Occipital lobe (tissue), 2 donors: ENCODE results near the gene TRERF1. TPM values are rescaled to one million over a fixed set of nuclear protein-coding genes. Genes with fewer than 3 reads are reported as not detected.

ENCODE experiments used
- DNase-seq: peaks from one replicate; lab custom pipeline; 2025; lab: John Stamatoyannopoulos, UW
- total RNA-seq: library from RNA; depleted of rRNA; stranded (reverse); fragments of >200 nt; gene quantifications from one replicate; pipeline ENCODE4 v1.2.3, GENCODE V29; 2014

The TRERF1 gene
- total RNA-seq, 1 donor from 2014 or later, result 3.7 TPM

DNA sequence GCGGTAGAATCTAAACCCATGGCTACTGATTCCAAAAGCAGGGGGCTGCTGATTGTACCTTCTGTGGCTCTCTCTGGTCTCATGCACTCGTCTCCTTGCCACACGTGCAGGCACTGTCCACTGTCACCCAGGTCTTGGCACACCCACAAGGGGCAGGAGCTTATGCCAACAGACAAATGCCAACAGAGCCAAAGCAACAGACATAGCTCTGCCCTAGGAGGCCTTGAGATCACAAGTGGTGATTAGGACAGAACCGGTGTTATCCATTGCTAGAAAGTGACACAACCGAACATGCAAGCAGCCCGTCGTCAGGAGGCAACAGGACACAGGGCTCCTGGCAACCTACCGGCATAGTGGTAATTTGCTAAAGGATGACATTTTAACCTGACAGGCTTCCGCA is 197.2 kb downstream of the TRERF1 start:
- no peak for DNase-seq

DNA sequence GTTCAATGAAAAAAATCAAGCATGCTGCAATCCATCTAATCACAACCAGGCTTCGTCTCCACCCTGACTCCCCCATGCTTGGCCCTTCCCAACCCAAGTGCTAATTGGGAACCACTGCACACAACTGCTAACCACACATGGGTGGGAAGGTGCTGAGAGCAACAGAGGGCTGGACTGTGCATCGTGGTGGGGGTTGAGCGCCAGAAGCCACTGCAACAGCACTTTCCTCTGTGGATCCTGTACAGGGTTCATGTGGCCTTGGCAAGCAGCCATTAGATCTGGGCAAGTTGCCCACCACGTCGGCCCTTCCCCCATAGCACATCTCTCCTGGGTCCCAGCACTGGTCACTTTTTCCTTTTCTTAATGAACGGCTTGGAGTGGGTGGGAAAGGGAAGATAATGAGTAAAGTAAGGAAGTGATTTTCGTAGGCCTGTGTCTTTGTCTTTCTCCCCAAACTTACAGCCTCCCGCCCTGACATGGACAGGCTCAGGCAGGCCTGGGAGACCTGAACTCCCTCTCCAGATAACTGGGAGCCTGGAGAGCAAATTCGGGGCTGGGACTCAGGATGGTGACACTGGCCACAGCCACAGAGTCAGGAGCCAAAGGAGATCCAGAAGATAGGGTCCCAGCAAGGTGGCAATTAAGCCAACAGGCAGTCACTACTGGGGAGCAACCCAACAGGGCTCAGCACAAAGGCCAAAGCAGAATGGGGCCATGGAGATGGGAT is 199.7 kb downstream of the TRERF1 start:
- DNase-seq, result no peak

- DNase-seq, result no peak
These were observed 200.2 kb downstream of the TRERF1 start for GRCh38 chr6:42251500-42251899.

DNA sequence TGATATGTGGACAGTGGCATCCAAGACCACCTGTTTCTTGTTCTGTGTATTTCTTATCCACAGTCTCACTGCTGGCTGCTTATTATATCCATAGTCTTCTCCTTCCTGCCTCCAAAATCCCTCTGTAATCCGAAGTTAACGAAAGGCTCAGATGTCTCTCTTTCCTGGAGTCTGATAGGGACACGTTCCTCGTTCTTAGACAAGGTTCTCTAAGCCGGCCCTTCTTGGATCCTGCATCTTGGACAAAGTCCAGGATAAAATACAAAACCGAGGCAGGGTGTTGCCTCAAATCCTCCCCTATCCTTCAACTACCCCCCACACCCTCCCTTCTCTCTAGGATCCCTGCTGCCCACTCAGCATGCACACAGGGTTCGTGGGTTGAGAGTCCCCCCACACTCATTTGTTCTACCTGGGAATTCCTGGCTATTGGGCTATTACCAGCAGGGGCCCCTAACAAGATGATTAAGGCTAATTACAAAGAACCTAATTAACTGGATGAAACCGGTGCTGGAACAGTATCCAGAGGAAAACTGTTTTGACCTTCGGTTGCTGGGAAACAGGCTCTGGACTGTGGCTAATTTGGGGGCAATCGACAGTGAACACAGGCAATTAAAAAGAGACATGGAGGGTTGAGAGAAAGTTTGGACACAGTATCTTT is 201.3 kb downstream of the TRERF1 start:
- DNase-seq, result no peak

DNA sequence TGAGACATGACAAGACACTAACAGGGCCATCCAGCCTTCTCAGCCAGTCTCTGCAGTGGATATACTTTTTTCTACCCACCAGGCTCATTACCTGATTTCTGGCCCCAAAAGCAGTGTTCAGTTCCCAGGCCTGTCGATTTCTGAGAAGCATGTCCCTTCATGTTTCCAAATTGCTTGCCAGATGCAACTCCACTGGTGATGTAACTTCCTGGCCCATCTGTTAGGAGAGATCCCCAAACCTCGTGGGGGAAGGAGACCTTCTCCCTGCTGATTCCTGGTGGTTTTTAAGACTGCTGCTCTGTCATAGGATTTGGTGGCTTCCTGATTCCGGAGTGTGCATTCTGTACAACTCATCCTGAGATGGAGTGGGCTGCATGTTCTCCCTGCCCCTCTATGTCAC is 202.4 kb downstream of the TRERF1 start:
- no peak for DNase-seq

DNA sequence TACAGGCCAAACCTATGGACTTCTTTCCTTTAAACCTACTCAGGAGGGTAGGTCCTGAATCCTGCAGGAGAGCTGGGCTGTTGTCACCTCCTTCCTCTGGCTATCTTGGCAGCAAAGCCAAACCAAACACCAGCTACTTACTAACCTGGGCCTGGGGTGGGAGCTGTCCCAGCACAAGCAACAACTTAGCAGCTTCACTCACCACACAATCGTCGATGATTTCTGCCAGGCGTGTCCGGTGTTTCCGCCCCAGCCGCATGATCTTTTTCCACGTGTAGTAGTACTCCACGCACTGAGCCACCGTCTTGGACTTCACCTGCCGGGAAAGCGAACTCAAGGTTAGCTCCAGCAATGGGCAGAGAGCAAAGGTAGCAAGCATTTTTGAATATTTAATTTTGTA is 208.7 kb downstream of the TRERF1 start:
- no peak for DNase-seq

- no peak for DNase-seq
These were observed 209.8 kb downstream of the TRERF1 start for GRCh38 chr6:42241915-42242314.

- DNase-seq, result no peak
These were observed 211.9 kb downstream of the TRERF1 start for GRCh38 chr6:42239736-42240375.

GRCh38 chr6:42239333-42239732 is 212.4 kb downstream of the TRERF1 start:
- no peak for DNase-seq

GRCh38 chr6:42237857-42238256 is 213.9 kb downstream of the TRERF1 start:
- no peak for DNase-seq

DNA sequence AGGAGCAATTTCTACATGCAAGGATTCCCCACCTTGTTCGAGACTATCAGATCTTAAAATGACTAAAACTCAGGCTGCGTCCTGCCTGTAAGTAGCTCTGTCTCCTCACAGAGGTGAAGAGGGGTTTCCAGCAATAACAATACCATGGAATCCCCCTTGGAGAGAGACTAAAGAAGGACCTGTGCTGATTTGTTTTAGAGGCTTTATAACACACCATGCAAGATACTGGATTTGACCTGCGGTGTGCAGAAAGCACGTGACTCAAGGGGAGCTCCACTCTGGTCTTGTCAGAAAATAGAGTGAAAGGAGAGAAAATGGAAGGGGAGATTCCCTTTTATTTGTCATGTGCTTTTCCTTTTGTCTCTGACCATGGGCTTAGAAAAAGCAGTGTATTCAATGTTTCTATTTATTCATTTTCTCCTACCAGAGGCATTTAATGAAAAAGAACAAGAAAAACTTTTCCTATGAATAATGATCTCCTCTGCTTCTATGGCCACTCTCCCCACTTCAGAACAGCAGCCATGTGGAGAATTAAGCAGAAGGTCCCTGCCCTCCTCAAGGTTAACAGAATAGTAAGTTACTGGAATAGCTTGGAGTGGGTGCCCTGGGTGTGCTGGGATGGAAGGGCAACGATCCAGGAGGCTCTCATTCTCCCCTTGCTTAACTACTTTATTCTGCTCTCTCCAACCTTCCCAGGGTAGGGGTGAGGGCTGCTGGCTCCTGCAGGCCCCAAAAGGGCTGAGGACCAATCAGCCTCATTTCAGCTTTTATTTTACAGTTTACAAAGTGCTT is 214.8 kb downstream of the TRERF1 start:
- DNase-seq, result no peak

DNA sequence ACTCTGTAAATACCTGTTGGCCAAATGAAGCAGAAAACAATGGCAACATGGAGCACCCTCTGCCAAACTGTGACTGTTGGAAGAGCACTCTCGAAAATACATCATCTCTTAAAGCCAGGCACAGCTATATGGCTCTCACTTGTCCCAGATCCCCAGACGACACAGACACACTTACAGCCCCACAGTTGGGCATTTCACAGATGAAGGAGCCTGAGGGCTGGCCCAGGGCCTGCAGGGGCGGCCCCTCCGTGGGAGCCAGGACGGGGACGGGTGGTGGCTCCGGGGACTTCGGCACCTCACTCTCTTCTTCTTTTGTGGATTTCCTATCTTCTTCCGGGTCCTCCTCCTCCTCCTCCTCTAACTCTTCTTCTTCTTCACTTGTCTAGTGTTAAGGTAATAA is 215.7 kb downstream of the TRERF1 start:
- DNase-seq, result no peak

DNA sequence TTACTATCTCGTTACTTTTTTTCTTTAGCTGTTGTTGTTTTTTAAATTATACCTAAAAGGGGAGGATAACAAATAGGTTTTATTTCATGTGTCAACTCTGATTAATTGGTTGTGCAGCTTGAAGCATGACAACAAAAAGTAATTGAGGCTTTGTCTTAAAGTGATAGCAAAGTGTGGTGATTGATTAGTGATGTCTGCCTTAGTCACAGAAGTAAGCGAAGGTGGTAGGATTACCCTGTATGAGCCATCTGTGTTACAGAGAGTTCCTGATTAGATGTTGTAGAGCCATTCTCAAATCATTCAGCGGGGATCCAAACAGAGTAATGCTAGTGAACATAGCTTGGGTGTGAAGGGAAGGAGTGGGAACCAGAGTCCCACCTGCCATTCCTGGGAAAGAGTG is 219.7 kb downstream of the TRERF1 start:
- no peak for DNase-seq

DNA sequence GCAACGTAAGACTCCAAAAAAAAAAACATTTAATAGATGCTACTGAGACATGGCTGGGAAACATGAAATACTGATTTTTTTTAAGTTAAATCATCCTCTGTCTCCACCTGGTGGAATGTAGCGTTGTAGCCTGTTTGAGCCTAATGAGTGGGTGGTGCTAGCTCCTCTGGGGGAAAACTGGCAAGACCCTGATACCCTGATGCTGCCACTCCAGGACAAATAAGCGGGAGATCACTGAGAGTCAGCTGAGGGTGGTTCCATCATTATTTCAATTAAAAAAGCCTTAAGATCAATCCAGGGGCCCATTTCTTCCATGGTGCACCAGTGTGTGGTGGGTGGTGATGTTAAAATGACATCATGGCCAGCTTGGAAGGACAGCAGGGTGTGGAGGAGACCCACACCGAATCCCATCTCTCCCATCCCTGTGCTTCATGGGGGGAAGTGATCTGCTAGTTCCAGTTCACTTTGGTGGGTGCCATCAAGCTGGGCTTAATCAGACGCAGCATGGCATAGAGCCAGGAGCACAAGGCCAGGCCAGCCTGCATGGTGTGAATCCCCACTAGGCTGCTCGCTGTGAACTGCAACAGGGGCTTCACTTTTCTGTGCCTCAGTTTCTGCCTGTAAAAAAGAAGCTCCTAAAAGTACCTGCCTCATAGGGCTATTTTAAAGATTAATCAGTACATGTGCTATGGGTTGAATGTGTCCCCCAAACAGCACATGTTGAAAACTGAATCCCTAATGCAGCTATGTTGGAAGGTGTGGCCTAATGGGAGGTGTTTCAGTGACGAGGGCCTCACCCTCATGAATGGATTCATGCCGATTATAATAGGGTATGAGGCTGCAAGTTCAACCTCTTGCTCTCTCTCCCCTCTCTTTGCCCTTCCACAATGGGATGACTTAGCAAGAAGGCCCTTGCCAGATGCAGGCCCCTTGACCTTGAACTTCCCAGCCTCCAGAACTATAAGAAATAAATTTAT is 221.1 kb downstream of the TRERF1 start:
- DNase-seq, result no peak

GRCh38 chr6:42229506-42230119 is 222.1 kb downstream of the TRERF1 start:
- no peak for DNase-seq

GRCh38 chr6:42228305-42228704 is 223.4 kb downstream of the TRERF1 start:
- no peak for DNase-seq

GRCh38 chr6:42227173-42227850 is 224.4 kb downstream of the TRERF1 start:
- no peak for DNase-seq

DNA sequence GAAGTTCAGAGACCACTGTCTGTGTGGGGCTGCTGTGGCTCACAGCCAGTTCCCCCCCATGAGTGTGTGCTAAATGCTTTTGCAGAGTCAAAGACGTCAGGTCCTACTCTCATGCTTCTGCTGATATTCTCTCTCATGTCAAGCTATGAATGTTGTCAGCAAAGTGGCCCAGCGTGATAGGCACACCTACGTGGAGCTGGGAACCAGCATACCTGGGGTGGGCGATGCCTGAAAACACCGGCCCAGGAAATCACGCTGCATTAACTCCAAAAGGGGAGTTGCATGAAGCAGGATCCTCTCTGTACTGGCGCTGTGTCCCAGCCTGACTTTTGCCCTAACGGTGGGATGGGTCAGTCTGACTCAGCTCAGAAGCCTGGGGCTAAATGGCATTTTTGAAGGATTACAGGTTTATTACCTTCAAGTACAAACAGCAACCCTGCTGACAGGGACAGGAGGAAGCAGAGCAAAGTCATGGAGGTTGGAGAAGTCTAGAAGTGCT is 225.0 kb downstream of the TRERF1 start:
- no peak for DNase-seq

DNA sequence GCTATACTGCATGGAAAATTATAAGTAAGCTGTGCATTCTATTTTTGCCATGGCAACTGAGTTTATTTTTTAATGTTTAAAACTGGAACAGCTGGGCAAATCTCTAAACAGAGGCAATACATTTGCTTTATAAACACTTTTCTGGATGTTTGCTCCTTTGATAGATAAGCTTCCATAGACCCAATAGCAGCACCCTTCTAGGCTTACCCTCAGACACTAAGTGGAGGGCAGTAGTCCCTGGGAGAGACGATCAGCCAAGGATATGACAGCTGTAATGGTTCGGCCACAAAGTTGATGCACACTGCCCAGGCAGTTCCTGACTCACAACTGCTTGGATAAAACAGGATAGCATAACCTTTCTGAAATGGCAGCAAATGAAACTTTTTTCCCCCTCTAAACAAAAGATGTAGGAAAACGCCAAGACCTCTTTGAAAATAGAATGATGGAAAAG is 225.5 kb downstream of the TRERF1 start:
- DNase-seq, result no peak
